Activated CD8-positive, alpha-beta memory T cell treated with anti-CD3 and anti-CD28 coated beads for 24 hours (primary cell): ENCODE results near the gene OR51M1.

Experiments
- DNase-seq: peaks from one replicate; pipeline ENCODE4 v3.0.0-alpha.2; 2020

OR51M1 gene

GRCh38 chr11:5390210-5390609 is 6.6 kb downstream of the OR51M1 start:
- DNase-seq, result no peak

- DNase-seq, result no peak
Measured at GRCh38 chr11:5394091-5394490, 10.5 kb downstream of the OR51M1 start.

DNA sequence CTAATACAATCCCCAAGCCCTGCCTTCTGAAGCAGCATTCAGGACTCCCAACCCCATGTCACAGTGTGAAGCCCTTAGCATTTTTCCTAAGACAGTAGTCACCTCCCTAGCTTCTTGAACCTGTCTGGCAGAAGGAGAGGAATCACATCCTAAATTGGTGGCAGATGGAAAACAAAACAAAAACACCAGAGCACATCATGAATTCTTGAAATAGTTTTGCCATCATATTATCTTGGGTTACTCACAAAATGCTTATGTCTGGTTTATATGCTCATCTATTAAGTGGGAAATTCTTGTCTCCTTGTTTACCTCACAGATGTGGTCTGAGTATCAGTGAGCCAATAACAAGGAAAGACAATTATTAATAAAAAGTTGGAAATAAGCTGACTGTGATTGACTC is 15.3 kb downstream of the OR51M1 start:
- DNase-seq, result no peak

GRCh38 chr11:5405173-5405572 is 21.6 kb downstream of the OR51M1 start:
- no peak for DNase-seq

GRCh38 chr11:5420993-5421392 is 37.4 kb downstream of the OR51M1 start:
- DNase-seq, result no peak

DNA sequence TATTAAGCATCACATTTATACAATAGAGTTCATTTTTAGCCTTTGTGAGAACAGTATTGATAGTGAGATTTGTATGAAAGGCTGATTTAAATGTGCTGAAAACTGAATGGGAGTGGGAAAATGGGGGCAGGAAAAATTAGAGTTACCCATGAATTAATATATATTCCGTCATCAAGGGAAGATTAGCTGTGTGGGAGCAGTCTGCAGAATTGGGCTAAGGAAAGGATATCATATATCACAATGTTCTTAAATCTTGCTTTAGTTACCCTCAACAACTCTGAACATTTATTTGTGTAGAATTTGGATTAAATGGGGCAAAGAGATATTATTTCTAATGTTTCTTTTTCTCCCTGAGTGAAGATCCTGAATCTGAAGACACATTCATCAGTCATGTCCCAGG is 38.2 kb downstream of the OR51M1 start, which contains the start of gene OR51Q1:
Gene OR51Q1, plus strand, starts transcription at position 301 of the 400 bp plus-strand sequence. Its CDS starts 90 bp downstream, at position 391.
- no peak for DNase-seq

GRCh38 chr11:5423131-5423530 is 39.5 kb downstream of the OR51M1 start:
- DNase-seq, result no peak

- no peak for DNase-seq
Measured at GRCh38 chr11:5441414-5441813, 57.8 kb downstream of the OR51M1 start, which contains the start of gene OR51I1. TSS of gene OR51I1 (minus strand) at chr11:5441514. CDS start at chr11:5441514, 0 bp downstream.
